Measurements from ENCODE around the gene RANBP10.

Gene RANBP10

DNA sequence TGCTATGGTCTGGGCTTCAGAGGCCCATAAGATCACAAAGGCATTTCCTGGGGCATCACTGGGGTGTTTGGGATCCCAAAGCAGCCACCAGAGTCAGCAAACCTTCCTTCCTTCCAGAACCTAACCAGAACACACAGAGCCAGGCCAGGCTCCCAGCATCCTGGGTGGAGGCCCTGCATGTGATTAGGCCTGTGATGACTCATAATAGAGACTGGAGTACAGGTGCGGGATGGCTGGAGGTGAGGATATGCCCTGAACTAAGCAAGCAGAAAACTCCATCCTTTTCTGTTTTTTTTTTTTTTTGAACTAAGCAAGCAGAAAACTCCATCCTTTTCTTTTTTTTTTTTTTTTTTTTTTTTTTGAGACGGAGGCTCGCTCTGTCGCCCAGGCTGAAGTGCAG, 69.5 kb downstream of the RANBP10 start:
- DNase-seq, result no peak

DNA sequence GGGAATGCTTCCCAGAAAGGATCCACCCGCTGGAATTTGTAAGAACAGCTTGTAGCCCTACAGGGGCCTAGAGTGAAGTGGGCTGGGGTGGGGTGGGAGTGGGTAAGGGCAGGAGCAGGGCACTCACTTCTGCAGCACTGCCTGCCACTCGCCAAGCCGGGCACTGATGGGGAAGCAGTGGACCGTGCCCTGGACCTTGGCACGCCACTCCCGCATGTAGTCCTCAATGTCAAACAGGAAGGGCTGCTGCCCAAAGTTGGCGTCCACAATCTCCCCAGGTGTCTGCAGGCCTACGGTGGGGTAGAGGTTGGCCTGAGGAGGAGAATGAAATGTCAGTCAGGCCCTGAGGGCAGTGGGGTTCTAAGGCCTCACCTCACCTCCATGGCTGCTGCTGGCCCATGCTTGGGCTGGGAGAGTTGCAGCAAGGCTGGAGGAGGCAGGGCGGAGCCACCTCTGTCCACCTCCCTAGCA, 71.6 kb downstream of the RANBP10 start:
- DNase-seq, result no peak

DNA sequence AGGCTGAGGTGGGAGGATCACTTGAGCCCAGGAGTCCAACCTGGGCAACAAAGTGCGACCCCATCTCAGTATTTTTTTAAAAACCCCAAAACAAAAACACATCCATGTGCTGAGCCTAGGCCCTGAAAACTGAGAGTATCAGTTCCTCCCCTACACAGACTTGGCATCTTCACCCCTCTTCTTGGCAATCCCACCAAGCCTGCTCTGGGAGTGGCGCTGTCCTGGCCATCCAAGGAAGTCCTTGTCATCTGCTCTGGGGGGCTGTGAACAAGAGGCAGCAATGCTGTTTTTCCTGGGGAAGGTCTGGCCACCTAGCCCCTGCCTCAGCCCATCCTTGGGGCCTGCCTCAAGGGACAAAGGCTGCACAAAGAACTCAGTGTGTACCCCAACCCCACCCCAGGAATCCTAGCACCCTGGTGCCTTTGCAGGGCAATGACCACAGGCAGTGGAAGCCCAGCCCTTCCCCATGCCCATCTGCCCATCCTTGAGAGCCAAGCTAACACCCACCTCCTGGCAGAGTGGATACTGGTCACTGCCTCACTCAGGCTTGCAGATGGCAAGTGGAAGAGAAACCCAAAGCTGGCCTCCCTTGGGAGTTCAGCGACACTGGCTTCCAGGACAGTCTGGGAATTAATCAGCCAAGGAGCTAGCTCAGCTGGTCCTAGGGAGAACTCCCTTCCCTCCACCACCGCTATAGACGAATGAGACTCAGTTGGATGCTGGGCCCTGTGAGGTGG, 72.5 kb downstream of the RANBP10 start:
- DNase-seq, result no peak

DNA sequence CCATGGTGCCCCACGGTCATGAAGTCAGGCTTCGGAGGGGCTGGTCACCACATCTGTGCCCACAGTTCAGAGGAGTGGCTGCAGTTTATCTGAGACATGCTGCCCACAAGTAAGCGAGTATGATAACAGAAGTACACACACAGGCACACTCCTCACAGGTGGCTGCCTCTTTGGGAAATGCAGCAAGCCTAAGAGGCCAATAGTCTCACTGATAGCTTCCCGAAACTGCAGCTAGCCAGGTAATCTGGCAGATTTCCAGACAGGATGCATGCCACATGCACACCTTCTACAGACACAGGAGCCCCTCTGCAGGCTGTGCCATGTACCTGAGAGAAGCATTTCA, 74.6 kb downstream of the RANBP10 start:
- no peak for DNase-seq

DNA sequence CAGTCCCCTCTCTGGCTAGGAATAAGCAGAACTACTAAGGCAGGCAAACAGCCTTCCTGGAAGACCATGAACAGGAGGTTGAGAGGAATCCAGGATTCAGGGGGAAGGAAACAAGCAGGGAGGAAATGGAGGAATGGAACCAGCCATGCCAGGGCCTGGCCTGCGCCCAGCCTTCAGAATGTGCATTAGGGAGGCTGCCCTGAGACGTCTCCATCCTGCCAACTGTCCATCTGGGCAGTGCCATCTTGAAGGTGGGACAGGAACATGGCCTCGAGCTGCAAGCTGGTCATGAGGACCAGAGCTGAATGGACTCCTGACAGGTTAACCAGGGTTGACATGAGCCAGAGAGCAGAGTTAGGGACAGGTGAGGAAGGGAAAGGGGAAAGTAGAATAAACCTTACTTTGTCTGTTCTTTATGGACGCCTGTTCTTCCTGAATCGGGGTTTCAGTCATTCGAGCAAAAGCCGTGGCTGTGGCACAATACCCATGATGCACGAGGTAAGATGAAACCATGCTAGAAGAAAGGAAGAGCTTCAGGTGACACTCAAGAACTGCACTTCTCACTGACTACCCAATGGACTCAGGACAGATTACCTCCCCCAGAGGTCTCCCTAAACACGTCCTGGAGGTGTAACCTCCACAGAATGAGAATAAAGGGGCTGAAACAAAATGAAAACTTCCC, 75.1 kb downstream of the RANBP10 start:
- DNase-seq, result no peak

DNA sequence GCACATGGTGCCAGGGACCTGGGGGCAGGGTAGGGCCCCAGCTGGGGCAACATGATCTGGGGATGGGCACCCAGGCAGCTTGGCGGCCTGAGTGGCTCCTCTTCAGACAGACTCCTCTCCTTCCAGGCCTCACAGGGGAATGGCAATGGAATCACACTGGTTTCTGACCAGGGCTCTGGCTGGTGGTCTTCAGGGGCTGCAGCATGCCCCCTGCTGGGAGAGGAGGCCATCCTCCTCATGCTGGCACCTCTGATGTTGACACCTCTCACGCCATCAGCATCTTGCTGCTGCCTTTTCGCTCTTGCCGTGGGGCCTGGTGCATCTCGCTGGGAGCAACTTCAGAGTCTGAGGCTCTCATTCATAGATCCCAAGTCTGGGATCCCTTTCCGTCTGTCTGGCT, 76.0 kb downstream of the RANBP10 start:
- no peak for DNase-seq

DNA sequence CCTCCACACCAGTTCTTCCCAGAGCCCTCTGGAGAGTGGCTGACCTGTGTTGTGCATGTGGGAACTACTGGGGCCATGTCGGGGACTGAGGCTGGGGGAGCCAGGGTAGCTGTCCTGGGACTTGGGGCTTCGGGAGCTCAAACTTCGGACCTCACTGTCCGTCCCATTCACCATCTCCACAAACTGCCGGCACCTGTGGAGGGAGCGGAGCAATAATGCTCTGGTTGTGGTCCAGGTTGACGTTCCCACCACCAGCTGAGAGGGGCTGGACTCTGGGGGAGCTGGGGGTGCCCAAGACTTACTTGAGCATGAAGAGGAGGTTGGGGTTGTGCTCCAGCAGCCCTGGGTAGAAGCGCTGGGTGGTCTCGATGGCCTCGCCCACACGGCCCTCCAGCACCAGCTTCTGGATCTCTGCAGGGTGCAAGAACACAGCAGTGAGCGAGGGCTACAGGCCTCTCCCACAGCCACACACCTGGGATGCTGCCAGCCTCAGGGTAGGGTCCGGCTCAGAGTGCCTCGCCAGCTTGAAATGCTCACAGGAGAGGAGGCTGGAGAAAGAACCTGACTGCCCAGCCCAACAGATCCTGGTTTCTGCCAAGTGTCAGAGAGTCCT, 76.6 kb downstream of the RANBP10 start:
- DNase-seq, result no peak

DNA sequence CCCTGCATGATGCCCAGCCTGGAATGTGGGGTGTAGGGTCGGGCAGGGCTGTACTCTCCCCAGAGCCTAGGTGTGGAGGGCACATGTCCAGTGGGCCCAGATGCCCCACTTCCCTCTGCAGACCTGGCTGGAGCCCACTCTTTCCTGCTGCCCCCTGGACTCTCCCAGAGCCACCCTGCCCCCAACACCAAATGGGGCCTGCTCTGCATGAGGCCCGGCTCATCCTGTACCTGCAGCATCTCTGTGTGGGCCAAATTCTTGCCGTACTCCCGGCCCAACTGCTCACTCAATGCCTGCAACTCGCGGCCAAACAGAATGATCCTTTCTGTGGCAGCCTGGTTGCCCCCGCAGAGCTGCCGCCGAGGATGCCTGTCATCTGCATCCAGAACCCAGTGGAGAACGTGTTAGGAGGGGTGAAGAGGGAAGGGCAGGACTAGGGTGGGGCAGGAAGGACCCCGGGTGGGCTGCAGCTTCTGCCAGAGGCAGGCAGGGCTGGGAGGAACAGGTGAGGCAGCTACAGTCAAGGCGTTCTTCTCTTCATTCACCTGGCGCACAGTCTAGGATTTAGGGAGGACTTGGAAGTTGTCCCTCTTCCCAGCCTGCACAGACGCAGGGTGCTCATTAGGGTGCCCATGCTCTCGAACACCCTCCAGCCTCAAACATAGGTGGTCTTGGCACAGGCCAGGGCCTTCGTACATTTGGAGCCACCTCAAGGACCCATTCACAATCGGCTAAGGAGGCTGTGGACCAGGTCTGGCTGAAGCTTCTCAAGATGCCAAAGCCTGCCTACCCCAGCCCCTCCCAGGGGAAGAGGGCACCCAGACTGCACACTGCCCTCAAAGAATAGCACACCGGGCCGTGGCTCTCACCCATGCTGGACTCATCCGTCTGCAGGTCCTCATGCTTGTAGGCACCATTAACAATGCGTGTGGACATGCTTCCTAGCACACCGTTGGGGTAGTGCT, 78.6 kb downstream of the RANBP10 start:
- no peak for DNase-seq

DNA sequence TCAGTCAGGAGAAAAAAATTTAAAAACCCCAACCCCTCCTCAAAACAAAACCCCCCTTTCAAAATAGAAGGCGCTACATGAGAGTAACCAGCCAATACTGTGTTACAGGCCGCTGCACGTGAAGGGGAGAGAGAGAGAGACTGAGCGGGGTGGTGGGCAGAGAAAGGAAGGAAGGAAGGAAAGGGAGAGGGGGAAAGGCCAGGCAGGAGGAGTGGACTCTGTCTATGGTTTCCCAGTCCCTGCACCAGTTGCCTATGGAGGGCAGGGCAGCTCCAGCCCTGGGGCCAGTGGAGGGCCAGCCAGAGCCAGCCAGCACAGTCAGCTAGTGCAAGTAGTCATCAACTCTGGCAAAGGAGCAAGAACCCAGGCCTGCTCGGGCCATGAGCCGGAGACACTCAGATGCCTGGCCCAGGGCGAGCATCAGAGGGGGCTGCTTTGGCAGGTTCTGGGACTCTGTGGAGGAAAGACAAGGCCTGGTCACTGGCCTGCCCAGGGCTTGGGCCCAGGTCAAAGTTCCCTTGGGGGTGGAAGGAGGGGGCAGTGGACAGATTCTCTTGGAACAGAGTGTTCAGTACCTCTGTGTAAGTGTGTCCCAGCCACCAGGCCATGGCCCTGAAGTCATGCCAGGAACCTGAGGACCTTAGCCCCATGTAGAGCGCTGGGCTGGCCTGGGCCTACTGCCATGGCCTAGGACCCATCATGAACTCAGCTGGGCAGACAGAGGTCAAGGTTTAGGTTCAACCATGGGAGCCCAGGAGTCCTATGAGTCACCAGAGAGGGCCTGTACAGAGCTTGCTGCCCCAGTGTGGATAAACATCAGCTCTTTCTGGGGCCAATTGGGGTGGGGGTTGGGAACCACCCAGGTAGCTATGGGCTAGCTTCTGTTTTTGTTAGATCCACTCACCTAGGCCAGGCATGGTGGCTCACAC, 80.0 kb downstream of the RANBP10 start:
- DNase-seq, result no peak

DNA sequence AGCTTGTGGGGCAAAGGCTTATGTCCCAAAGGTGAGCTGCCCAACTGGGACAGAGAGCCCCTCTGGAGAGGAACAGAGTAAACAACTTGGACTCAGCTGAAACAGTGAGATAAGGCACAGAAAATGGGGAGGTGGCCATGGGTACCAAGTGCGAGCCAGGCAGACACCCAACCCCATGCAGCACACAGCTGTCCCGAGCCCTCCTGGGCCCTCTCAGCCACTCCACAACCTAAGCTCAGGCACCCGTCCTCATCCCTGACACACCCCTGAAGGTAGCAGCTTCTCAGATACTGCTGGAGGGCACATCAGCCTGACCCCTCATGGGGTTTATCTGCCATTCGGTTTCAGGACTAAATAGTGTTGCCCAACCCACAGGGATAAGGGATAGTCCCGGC, 82.5 kb downstream of the RANBP10 start:
- DNase-seq, result no peak

DNA sequence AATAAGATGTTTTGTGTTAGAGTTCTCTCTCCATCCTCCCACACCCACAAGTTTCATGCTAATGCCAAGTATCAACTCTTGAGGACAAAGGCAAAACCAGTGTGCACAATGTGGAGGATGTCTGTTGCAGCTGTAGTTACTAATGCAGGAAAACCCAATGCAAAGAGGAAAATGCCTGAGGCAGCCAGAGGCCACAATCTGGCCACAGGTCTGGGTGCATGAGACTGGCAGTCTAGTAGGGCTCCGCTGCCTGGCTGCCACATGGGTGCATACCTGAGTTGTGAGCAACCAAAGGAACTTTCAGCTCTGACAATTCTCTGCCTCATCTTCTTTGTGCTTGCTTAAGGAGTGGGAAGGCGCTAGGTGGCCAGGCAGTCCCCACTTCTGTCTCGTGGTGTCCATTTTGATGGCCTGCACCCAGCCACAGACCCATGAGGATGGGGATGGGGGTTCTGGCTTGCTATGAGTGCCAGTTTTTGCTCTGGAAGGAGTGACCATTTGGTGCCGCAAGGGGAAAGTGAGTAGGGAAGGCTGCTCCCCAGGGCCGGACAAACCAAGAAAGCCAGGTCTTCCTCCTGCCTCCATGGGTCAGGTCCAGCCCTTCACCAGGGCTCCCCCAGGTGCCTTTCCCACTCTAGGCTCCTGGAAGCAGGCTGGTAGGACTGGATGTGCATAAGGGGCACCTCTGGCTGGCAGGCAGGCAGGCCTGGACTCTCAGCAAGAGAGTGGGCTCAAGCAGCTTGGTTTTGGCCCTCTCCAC, 83.0 kb downstream of the RANBP10 start:
- DNase-seq, result no peak

DNA sequence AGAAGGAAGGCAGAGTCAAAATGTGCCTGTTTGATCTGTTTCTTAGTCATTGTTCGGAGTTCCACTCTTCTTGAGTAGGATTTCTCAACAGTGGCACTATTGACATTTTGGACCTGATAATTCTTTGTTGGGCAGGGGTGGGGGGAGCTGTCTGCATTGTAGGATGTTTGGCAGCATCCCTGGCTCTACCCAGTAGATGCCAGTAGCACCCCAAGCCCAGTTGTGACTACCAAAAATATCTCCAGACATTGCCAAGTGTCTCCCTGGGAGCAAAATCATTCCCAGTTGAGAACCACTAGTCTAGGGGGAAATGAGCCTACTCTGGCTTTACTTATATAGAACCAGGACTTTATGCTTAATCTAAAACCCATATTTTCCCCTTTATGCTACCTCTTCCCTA, 86.1 kb downstream of the RANBP10 start:
- DNase-seq, result no peak

DNA sequence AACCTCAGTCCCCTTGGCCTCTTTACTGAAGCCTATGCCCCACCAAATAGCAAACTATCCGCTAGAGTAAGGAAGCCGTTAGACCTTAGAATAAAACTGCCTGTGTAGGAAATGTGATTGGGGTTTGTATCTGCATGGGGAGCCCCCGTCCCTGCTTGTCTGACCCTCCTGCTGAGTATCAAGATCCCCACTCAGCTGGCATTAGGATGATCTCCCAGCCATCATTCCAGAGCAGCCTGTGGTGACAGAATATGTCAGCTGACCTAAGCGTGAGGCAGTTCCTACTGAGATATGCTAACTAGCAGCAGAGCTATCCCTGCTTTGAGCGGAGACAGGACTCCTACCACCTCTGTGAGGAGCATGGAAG, 86.6 kb downstream of the RANBP10 start:
- DNase-seq, result peak; percentile 20

DNA sequence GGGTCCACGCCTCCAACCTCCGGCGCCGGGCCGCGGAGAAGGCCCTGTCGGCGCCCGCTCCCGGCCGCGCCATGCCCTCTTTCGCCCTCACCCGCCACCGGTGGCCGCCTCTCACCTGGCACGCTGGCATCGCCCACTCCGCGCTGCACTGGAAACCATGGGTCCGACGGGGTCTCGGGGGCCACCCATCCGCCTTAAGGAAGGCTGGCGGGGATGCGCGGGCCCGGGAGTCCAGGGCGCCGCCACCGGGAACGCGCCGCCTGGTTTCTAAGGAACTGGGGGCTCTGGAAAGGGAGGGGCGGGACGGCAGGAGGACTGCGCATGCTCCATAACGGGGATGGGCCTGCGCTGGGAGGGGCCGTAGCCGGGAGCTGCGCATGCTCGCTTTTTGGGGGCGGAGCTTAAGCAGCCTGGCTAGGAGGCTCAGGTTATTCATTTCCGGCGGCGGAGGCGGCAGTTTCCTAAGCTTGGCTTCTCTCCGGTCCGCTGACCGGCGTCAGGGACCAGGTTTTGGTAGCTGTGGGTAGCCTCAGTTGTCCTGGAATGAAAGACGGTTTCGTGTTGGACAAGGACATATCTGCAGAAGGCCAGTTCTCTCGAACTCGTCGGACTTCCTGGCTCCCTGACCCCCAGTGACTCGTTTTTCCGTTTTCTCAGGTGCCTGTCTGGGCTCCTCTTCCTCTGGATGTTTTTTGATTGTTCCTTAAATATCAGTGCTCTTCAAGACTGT, 87.1 kb downstream of the RANBP10 start, which contains the start of gene GFOD2:
TSS of gene GFOD2 (minus strand) at position 269 of the 730 bp plus-strand sequence. CDS start 33,601 bp downstream, outside the sequence.
- DNase-seq, result peak; percentile 88

DNA sequence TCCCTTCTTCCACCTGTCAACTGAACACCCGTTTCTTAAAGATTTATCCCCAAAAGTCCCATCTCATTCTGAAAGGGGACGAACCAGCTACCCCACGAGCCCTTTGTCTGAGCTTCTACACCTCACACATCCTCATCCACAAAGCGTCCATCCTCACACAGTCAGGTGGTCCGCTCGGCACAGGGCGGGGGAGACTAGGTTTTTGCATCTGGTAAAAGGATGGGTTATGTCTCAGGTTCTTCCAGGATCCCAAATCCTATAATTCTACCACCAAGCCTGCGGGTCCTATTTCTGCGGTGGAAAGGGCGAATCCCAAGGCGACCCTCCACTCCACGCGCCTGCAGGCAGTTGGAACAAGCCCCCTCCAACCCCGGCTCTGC, 87.7 kb downstream of the RANBP10 start:
- DNase-seq, result no peak

DNA sequence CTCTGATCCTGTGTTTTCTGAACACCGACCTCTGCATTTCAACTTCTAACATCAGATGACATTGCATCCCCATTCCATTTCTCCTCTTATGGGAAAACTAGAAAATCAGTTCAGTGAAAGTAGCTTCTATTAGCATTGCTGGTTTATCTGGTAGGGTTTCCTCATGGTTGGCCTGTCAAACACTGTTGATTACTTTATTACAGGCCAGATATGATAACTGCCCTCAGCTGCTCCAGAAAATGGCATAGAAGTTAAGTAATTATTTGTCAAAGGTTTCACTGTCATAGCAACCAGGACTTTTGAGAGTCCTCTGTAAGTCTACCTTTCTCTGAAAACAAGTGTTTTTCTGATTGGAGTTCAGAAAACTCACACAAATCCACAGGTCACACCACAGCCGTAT, 90.3 kb downstream of the RANBP10 start:
- DNase-seq, result no peak

DNA sequence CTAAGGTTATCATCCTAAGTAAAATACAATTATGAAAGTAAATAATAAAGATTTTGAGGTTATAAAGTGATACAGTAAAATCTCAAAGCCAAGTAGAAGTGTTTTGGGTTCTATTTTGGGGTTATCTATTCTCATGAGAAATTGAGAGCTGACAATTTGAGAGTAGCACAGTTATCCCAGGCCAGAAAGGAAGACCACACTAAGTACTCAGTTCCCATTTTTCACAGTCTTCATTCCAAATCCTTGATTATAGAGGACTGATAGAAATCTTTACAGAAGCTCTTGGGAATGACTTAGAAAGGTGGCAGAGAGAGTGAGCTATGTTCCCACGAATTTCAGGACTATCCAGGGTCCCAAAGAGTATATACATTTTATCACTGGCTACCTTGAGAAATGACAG, 91.8 kb downstream of the RANBP10 start:
- DNase-seq, result no peak

DNA sequence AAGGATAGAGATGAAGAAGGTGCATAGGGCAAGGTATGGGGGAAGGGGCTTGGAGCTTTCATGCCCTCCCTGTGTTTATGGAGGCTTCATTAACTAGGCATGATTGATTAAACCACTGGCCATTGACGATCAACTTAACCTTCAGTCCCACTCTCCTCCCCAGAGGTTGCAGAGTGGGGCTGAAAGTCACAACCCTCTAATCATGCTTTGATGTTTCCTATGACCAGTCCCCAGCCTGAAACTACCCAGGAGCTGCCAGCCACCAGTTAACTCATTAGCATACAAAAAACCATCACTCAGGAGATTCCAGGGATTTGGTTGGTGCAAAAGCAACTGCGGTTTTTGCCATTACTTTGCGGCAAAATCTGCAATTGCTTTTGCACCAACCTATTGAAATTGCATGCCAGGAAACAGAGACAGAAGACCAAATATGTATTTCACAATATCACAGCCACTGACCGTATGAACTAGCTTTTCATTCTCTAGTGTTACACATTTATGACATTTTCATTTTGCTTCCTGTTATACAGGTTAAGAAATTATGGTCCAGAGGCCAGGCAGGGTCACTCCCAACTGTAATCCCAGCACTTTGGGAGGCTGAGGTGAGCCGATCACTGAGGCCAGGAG, 92.6 kb downstream of the RANBP10 start:
- DNase-seq, result no peak

DNA sequence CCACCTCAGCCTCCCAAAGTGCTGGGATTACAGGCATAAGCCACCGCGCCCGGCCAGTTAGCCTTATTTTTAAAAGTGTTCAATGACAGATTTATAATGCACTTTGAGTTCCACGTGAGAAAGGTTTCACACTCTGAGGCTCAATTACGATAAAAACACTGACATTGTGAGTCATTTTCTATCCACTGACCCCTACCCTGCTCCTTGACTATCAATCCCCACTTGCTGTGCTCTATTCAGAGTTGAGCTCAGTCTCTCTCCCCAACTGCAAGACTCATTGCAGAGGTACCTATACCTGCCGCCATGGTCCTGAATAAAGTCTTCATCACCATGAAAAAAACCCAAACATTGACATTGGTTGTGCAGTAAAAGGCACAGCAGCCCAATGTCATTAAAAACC, 95.8 kb downstream of the RANBP10 start:
- no peak for DNase-seq

DNA sequence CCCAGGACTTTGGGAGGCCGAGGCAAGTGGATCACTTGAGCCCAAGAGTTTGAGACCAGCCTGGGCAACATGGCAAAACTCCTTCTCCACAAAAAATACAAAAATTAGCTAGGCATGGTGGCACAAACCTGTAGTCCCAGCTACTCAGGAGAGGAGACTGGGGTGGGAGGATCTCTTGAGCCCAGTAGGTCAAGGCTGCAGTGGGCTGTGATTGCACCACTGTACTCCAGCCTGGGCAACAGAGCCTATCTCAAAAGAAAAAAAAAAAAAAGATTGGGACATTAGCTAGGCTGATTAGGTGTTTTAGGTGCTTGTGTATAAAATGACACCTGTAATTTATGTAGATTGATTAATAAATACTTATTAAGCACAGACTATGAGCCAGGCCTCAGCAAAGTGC, 97.3 kb downstream of the RANBP10 start:
- no peak for DNase-seq
